Adipose tissue (tissue), 3 donors: ENCODE data around the gene FLRT2. TPM values are rescaled to one million over a fixed set of nuclear protein-coding genes. Genes with fewer than 3 reads are reported as not detected.

ENCODE experiments used
- H3K27ac ChIP-seq: one replicate; pipeline ENCODE4 v1.5.1; 2013; ENCODE audit warnings: low read depth, low read length
- WGBS, 3 donors: extraction: QIAGEN DNeasy Blood & Tissue Kit; methylation state at CpG; one replicate each; pipeline ENCODE4 v1.1.7; 2013; 5-methylcytosine and 5-hydroxymethylcytosine counted together
- polyA plus RNA-seq, 3 donors: library from polyadenylated mRNA; stranded (reverse); fragments of 200-250 nt; gene quantifications; one replicate each; pipeline ENCODE4 v1.2.3, GENCODE V29; 2013
- donor health status: healthy with polysubstance abuse.
- donor health status: Bipolar disorder and iron deficiency.
- donor health status: healthy.

The FLRT2 gene
- polyA plus RNA-seq, 3 donors: 2.8 to 22.2 (median 5.7) TPM

GRCh38 chr14:85578930-85579329 is 49.0 kb downstream of the FLRT2 start:
- H3K27ac ChIP-seq: no peak overlapping the region
- WGBS, 3 donors: 46 to 76% (median 50%) methylated on average over 2 of the region's 2 CpGs

GRCh38 chr14:85579942-85580341 is 50.0 kb downstream of the FLRT2 start:
- H3K27ac ChIP-seq: no peak overlapping the region

- WGBS, 3 donors: 86 to 89% (median 89%) methylated on average over 8 of the region's 8 CpGs
Observed at GRCh38 chr14:85580536-85581140, 50.7 kb downstream of the FLRT2 start.

GRCh38 chr14:85581691-85582090 is 51.7 kb downstream of the FLRT2 start:
- 63 to 69% (median 65%) methylated on average over 1 of the region's 1 CpG for WGBS, 3 donors

More at GRCh38 chr14:85580536-85581140, 50.7 kb downstream of the FLRT2 start:
- H3K27ac ChIP-seq: no peak overlapping the region

GRCh38 chr14:85583380-85583779 is 53.4 kb downstream of the FLRT2 start:
- H3K27ac ChIP-seq: no peak overlapping the region
- WGBS, 3 donors: 61 to 62% (median 61%) methylated on average over 5 of the region's 5 CpGs

More at GRCh38 chr14:85581691-85582090, 51.7 kb downstream of the FLRT2 start:
- no peak overlapping the region for H3K27ac ChIP-seq

- H3K27ac ChIP-seq: no peak overlapping the region
- 73 to 79% (median 78%) methylated on average over 6 of the region's 6 CpGs for WGBS, 3 donors
Observed at GRCh38 chr14:85584481-85584880, 54.5 kb downstream of the FLRT2 start.

- H3K27ac ChIP-seq: no peak overlapping the region
- WGBS, 3 donors: 28 to 64% (median 63%) methylated on average over 6 of the region's 6 CpGs
Observed at GRCh38 chr14:85587151-85587711, 57.3 kb downstream of the FLRT2 start.

GRCh38 chr14:85590784-85591183 is 60.8 kb downstream of the FLRT2 start:
- H3K27ac ChIP-seq: no peak overlapping the region

- H3K27ac ChIP-seq: no peak overlapping the region
- WGBS, 3 donors: 84 to 91% (median 86%) methylated on average over 3 of the region's 3 CpGs
Observed at GRCh38 chr14:85594217-85594616, 64.3 kb downstream of the FLRT2 start.

- H3K27ac ChIP-seq: no peak overlapping the region
- WGBS, 3 donors: 58 to 85% (median 76%) methylated on average over 10 of the region's 10 CpGs
Observed at GRCh38 chr14:85595981-85596380, 66.0 kb downstream of the FLRT2 start.

GRCh38 chr14:85596562-85596961 is 66.6 kb downstream of the FLRT2 start:
- no peak overlapping the region for H3K27ac ChIP-seq
- WGBS, 3 donors: 36 to 94% (median 93%) methylated on average over 4 of the region's 4 CpGs

GRCh38 chr14:85597701-85598100 is 67.8 kb downstream of the FLRT2 start:
- H3K27ac ChIP-seq: no peak overlapping the region
- 93 to 96% (median 93%) methylated on average over 3 of the region's 3 CpGs for WGBS, 3 donors

- WGBS, 3 donors: 53 to 85% (median 64%) methylated on average over 5 of the region's 5 CpGs
Observed at GRCh38 chr14:85599939-85600338, 70.0 kb downstream of the FLRT2 start.

GRCh38 chr14:85601246-85601645 is 71.3 kb downstream of the FLRT2 start:
- 69 to 89% (median 75%) methylated on average over 1 of the region's 1 CpG for WGBS, 3 donors
- H3K27ac ChIP-seq: no peak overlapping the region

More at GRCh38 chr14:85599939-85600338, 70.0 kb downstream of the FLRT2 start:
- no peak overlapping the region for H3K27ac ChIP-seq

GRCh38 chr14:85601690-85602089 is 71.7 kb downstream of the FLRT2 start:
- H3K27ac ChIP-seq: no peak overlapping the region
- WGBS, 3 donors: 52 to 76% (median 61%) methylated on average over 1 of the region's 1 CpG

- 76% methylated on average over 6 of the region's 6 CpGs for WGBS, 3 donors
- H3K27ac ChIP-seq: no peak overlapping the region
Observed at GRCh38 chr14:85602345-85602744, 72.4 kb downstream of the FLRT2 start.

GRCh38 chr14:85604021-85604420 is 74.1 kb downstream of the FLRT2 start:
- 88 to 94% (median 91%) methylated on average over 4 of the region's 4 CpGs for WGBS, 3 donors

GRCh38 chr14:85604714-85605113 is 74.8 kb downstream of the FLRT2 start:
- H3K27ac ChIP-seq: no peak overlapping the region
- 25 to 47% (median 30%) methylated on average over 2 of the region's 2 CpGs for WGBS, 3 donors

More at GRCh38 chr14:85604021-85604420, 74.1 kb downstream of the FLRT2 start:
- H3K27ac ChIP-seq: no peak overlapping the region

- no peak overlapping the region for H3K27ac ChIP-seq
- 51 to 80% (median 69%) methylated on average over 3 of the region's 3 CpGs for WGBS, 3 donors
Observed at GRCh38 chr14:85607651-85608081, 77.7 kb downstream of the FLRT2 start.

GRCh38 chr14:85613496-85613895 is 83.6 kb downstream of the FLRT2 start:
- WGBS, 3 donors: 35 to 75% (median 57%) methylated on average over 5 of the region's 5 CpGs
- no peak overlapping the region for H3K27ac ChIP-seq
